GM23248 (cell line): ENCODE data around the gene ARSJ. TPM values are rescaled to one million over a fixed set of nuclear protein-coding genes. Genes with fewer than 3 reads are reported as not detected.
A peak's percentile ranks its signal among the peaks of the same experiment; 100 is the strongest.

Experiments used
- DNase-seq: peaks from one replicate; pipeline ENCODE4 v3.0.0-alpha.2; 2015
- H2AFZ ChIP-seq: fragments of 200-600 bp; sonication (generic); 2 replicates; pipeline ENCODE4 v1.6.1; 2016; ENCODE audit warnings: antibody characterized with exemption
- H3F3A ChIP-seq: fragments of 200-600 bp; sonication (generic); 2 replicates; pipeline ENCODE4 v1.6.1; 2016; ENCODE audit warnings: mild to moderate bottlenecking, antibody characterized with exemption, mixed run types; ENCODE audit not compliant: insufficient read depth
- H3K27ac ChIP-seq: fragments of 200-600 bp; sonication (generic); 2 replicates; pipeline ENCODE4 v1.5.1; 2016; ENCODE audit warnings: mild to moderate bottlenecking
- H3K27me3 ChIP-seq: fragments of 200-600 bp; sonication (generic); replicated peaks from 2 replicates; pipeline ENCODE4 v1.6.1; 2016; ENCODE audit warnings: mild to moderate bottlenecking; ENCODE audit not compliant: insufficient read depth
- H3K36me3 ChIP-seq: fragments of 200-600 bp; sonication (generic); 2 replicates; pipeline ENCODE4 v1.6.1; 2016; ENCODE audit warnings: low read depth, mild to moderate bottlenecking
- H3K4me1 ChIP-seq: fragments of 200-600 bp; sonication (generic); 2 replicates; pipeline ENCODE4 v1.6.1; 2016; ENCODE audit warnings: mild to moderate bottlenecking; ENCODE audit not compliant: insufficient read depth
- H3K4me2 ChIP-seq: fragments of 200-600 bp; sonication (generic); one replicate; pipeline ENCODE4 v1.6.1; 2016; ENCODE audit warnings: mild to moderate bottlenecking; ENCODE audit not compliant: unreplicated experiment
- H3K4me3 ChIP-seq: fragments of 200-600 bp; sonication (generic); 2 replicates; pipeline ENCODE4 v1.5.1; 2016; ENCODE audit warnings: mild to moderate bottlenecking
- H3K79me2 ChIP-seq: fragments of 200-600 bp; sonication (generic); 2 replicates; pipeline ENCODE4 v1.6.1; 2016; ENCODE audit warnings: mild to moderate bottlenecking; ENCODE audit not compliant: insufficient read depth
- H3K9ac ChIP-seq: fragments of 200-600 bp; sonication (generic); 2 replicates; pipeline ENCODE4 v1.6.1; 2016; ENCODE audit warnings: mild to moderate bottlenecking
- H3K9me2 ChIP-seq: fragments of 200-600 bp; sonication (generic); 2 replicates; pipeline ENCODE4 v1.6.1; 2016; ENCODE audit warnings: mixed run types, mild to moderate bottlenecking, moderate library complexity; ENCODE audit not compliant: insufficient read depth
- H3K9me3 ChIP-seq: fragments of 200-600 bp; sonication (generic); one replicate; pipeline ENCODE4 v1.6.1; 2017; ENCODE audit warnings: low read depth
- H4K20me1 ChIP-seq: fragments of 200-600 bp; sonication (generic); 2 replicates; pipeline ENCODE4 v1.6.0; 2016; ENCODE audit not compliant: insufficient read depth
- EZH2 ChIP-seq: fragments of 200-600 bp; sonication (generic); IDR thresholded peaks from 2 replicates; pipeline ENCODE4 v1.6.1; 2018; ENCODE audit warnings: antibody characterized with exemption, mild to moderate bottlenecking; ENCODE audit not compliant: insufficient read depth, poor library complexity, severe bottlenecking
- EZH2phosphoT487 ChIP-seq: fragments of 200-600 bp; sonication (generic); IDR thresholded peaks from 2 replicates; pipeline ENCODE4 v1.6.1; 2018; ENCODE audit warnings: antibody characterized with exemption, moderate library complexity, mild to moderate bottlenecking, low read depth; ENCODE audit not compliant: insufficient read depth
- WGBS, 2 experiments: methylation state at CpG; one replicate each; pipeline ENCODE4 v1.1.6; 2015 to 2017; ENCODE audit warnings: low lambda C conversion rate in 2 of 2, low coverage in 1 of 2; ENCODE audit errors: missing lambda C conversion rate in 2 of 2; 5-methylcytosine and 5-hydroxymethylcytosine counted together
- in situ Hi-C: fragments of 300-500 bp; cut with MboI; formaldehyde crosslinking; loops from 2 replicates; pipeline ENCODE4 v1.15.0; 2020
- polyA plus RNA-seq: library from polyadenylated mRNA; unstranded; fragments of >200 nt; fragmentation: Nextera tagmentation; extraction: Ambion mirVana; gene quantifications from 2 replicates; pipeline ENCODE4 v1.2.1, GENCODE V29; 2016
- total RNA-seq: library from RNA; depleted of rRNA; stranded (reverse); fragments of >200 nt; shearing (Covaris generic); gene quantifications from 2 replicates; pipeline ENCODE4 v1.2.3, GENCODE V29; 2014

The ARSJ gene
- total and polyA plus RNA-seq, 2 experiments from 2014 or later = 32.2 to 33.7 TPM

DNA sequence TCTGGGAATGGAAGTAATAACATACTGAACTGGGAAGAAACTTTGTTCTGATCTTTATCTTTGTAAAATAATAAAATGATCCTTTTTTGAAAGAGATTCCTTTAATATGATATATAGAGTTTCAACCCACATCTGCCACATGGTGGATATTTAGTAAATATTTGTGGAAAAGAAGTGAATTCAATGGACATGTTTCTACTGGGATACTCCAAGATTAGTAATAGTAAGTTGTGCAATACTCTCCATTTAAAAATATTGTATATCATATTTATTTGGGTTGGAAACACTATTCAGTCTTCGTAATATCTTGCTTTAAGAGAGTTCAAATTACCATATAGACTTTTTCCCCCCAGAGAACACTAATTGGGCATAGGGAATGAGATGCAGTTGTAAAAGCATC, 17.8 kb upstream of the ARSJ start:
- Histone ChIP-seq H4K20me1 (no peaks in the 10 kb centered on the region), H3K9me3 (no peaks in the 10 kb centered on the region), H3F3A (peaks cover 18% of the 10 kb centered on the region; the same call in 1 of the 2 replicates), H3K9ac (no peak overlapping the region), H3K9me2 (no peaks in the 10 kb centered on the region), H3K27me3 (no peaks in the 10 kb centered on the region), H2AFZ (no peak overlapping the region), H3K79me2 (no peaks in the 10 kb centered on the region), H3K4me1 (peaks cover 23% of the 10 kb centered on the region), H3K4me3 (no peak overlapping the region), H3K4me2 (peak overlapping the region; percentile 8), H3K36me3 (no peaks in the 10 kb centered on the region), H3K27ac (peak overlapping the region; percentile 62)
- in situ Hi-C loops = no loop called here
- WGBS, 2 experiments = 94 to 98% methylated on average over 1 of the region's 1 CpG
- TF ChIP-seq EZH2phosphoT487 = no peak
- TF ChIP-seq EZH2 = no peak
- DNase-seq = no peak

DNA sequence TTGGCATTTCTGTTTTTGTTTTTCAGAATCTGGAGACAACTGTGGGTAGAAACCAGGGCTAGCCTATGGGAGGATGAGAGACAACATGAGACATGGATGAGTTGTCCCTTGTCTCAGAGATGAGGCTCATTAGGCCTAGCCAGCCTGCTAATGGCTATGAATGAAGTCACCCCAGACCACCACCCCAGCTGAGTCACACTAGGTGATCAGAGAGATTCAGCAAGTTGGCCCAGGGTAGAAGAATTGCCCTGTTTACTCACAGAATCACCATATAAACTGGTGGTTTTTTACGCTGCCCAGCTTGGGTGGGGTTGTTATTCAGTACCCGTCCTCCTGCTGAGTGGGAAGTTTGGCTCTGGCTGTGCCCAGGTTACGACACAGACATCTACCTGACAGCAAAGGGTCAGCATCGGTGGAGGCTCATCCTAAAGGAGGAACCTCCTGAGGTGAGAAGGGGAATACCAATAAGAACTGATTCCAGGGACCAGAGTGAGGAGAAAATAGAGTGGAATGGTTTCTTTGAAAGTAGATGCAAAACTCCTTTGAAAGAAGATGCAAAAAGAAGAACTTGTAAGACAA, 17.2 kb upstream of the ARSJ start:
- Histone ChIP-seq H3F3A (peaks cover 18% of the 10 kb centered on the region; the same call in 1 of the 2 replicates), H3K27ac (peak overlapping the region; percentile 62), H3K9ac (no peak overlapping the region), H3K4me1 (peaks cover 23% of the 10 kb centered on the region), H3K4me2 (peak overlapping the region; percentile 8), H3K27me3 (no peaks in the 10 kb centered on the region), H4K20me1 (no peaks in the 10 kb centered on the region), H3K4me3 (no peak overlapping the region), H3K9me3 (no peaks in the 10 kb centered on the region), H3K79me2 (no peaks in the 10 kb centered on the region), H2AFZ (peak overlapping the region; percentile 21; the same call in 1 of the 2 replicates), H3K9me2 (no peaks in the 10 kb centered on the region), H3K36me3 (no peaks in the 10 kb centered on the region)
- TF ChIP-seq EZH2 (no peak), EZH2phosphoT487 (no peak)
- WGBS, 2 experiments = 23 to 24% methylated on average over 4 of the region's 4 CpGs
- in situ Hi-C loops = no loop called here
- DNase-seq = peak; percentile 88

DNA sequence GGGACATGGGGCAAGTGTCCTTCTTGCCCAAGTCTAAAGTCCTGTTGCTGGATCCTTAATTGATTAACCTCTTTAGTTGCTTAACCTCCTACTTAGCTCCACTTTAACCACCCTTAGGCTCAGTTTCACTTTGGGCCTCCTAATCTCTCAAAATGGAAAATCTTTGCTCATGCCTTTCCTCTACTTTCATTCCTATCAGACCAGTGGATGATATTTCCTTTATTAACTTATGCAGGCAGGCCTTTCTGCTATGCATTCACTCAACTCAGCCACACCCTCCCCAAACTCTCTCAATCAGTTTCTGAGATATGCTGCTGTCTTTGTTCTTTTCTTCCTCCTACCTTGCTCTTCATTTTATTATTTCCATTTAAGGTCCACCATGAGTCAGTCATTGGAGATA, 14.4 kb upstream of the ARSJ start:
- peaks cover 18% of the 10 kb centered on the region; the same call in 1 of the 2 replicates for H3F3A ChIP-seq
- H3K27me3 ChIP-seq = no peaks in the 10 kb centered on the region
- DNase-seq = no peak
- H3K27ac ChIP-seq = no peak overlapping the region
- no peaks in the 10 kb centered on the region for H3K9me2 ChIP-seq
- peaks cover 22% of the 10 kb centered on the region for H3K4me1 ChIP-seq
- H2AFZ ChIP-seq = no peak overlapping the region
- no peaks in the 10 kb centered on the region for H4K20me1 ChIP-seq
- H3K79me2 ChIP-seq = no peaks in the 10 kb centered on the region
- H3K9ac ChIP-seq = no peak overlapping the region
- no peaks in the 10 kb centered on the region for H3K36me3 ChIP-seq
- in situ Hi-C loops = no loop called here
- H3K9me3 ChIP-seq = no peaks in the 10 kb centered on the region
- TF ChIP-seq EZH2 = no peak
- no peak for TF ChIP-seq EZH2phosphoT487
- no peak overlapping the region for H3K4me2 ChIP-seq
- no peak overlapping the region for H3K4me3 ChIP-seq

DNA sequence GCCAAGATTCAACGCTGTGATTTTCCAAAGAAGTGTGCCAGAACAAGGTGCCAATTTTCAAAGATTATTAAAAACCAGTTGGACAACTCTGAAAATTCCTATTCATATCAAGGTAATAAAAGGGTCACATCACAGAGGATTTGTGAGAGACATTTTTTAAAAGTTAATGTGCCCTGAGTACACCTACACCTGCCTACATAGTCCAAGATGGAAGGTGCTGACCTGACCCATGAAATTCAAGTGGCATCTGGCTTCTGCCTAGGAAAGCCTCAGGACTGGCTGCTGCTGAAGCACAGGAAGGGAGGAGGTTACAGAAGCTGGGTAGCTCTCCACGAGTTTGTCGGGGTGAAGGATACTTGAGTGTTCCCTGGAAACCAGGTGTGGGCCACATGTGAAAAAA, 11.4 kb upstream of the ARSJ start:
- in situ Hi-C loops = no loop called here
- 65 to 66% methylated on average over 3 of the region's 3 CpGs for WGBS, 2 experiments
- 0 out of 2 replicates have a peak, but pooled peaks cover under 1% of the 10 kb centered on the region for H3K4me1 ChIP-seq
- no peaks in the 10 kb centered on the region for H3K27me3 ChIP-seq
- no peak overlapping the region for H2AFZ ChIP-seq
- no peaks in the 10 kb centered on the region for H4K20me1 ChIP-seq
- H3K9ac ChIP-seq = no peak overlapping the region
- H3K9me2 ChIP-seq = no peaks in the 10 kb centered on the region
- no peaks in the 10 kb centered on the region for H3K79me2 ChIP-seq
- TF ChIP-seq EZH2phosphoT487 = no peak
- DNase-seq = no peak
- no peak overlapping the region for H3K27ac ChIP-seq
- H3K9me3 ChIP-seq = no peaks in the 10 kb centered on the region
- no peak overlapping the region for H3K4me3 ChIP-seq
- peaks cover 2% of the 10 kb centered on the region; the same call in 1 of the 2 replicates for H3F3A ChIP-seq
- H3K4me2 ChIP-seq = no peak overlapping the region
- no peaks in the 10 kb centered on the region for H3K36me3 ChIP-seq
